ENCODE results near the gene RIOX2. TPM values are rescaled to one million over a fixed set of nuclear protein-coding genes. Genes with fewer than 3 reads are reported as not detected.

The RIOX2 gene
- total RNA-seq, 1 donor from 2014 or later, result 22.0 TPM

GRCh38 chr3:97899331-97899730 is 72.9 kb downstream of the RIOX2 start:
- TF ChIP-seq CTCF (IDR thresholded peaks at IDR 0.05; ENCODE audit: insufficient read depth, low read length, poor library complexity, severe bottlenecking), result no peak
- H3K36me3 ChIP-seq (ENCODE audit: control insufficient read depth, insufficient read depth, low read length), result no peaks in the 10 kb centered on the region
- no peaks in the 10 kb centered on the region for H3K27me3 ChIP-seq (ENCODE audit: control insufficient read depth, insufficient read depth, low read length)
- no peak overlapping the region for H3K4me3 ChIP-seq (ENCODE audit: low read depth, low read length)
- DNase-seq (ENCODE audit: low read depth), result no peak

GRCh38 chr3:97896547-97896946 is 75.7 kb downstream of the RIOX2 start:
- no peaks in the 10 kb centered on the region for H3K36me3 ChIP-seq (ENCODE audit: control insufficient read depth, insufficient read depth, low read length)
- no peaks in the 10 kb centered on the region for H3K27me3 ChIP-seq (ENCODE audit: control insufficient read depth, insufficient read depth, low read length)
- TF ChIP-seq CTCF (IDR thresholded peaks at IDR 0.05; ENCODE audit: insufficient read depth, low read length, poor library complexity, severe bottlenecking), result no peak
- no peak for DNase-seq (ENCODE audit: low read depth)
- H3K4me3 ChIP-seq (ENCODE audit: low read depth, low read length), result no peak overlapping the region

DNA sequence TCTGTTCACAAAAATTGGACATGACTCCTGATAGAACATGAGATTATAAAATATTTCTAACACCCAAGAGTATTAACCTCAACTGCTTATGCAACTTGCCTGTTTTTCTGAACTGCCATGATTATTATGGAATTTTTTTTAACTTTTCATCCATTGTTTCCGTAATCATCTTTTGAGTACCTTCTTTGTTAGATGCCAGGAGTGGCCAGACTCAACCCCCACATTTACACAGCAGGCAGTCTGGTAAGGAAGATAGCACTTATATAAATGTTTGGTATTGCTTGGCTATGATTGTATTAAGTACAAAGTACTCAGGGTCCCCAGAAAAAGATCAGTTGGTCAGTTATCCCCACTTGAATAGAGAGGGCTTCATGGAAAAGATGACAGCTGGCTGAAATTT is 76.1 kb downstream of the RIOX2 start:
- H3K27me3 ChIP-seq (ENCODE audit: control insufficient read depth, insufficient read depth, low read length), result no peaks in the 10 kb centered on the region
- H3K36me3 ChIP-seq (ENCODE audit: control insufficient read depth, insufficient read depth, low read length), result no peaks in the 10 kb centered on the region
- H3K4me3 ChIP-seq (ENCODE audit: low read depth, low read length), result no peak overlapping the region
- no peak for TF ChIP-seq CTCF (IDR thresholded peaks at IDR 0.05; ENCODE audit: insufficient read depth, low read length, poor library complexity, severe bottlenecking)
- no peak for DNase-seq (ENCODE audit: low read depth)

DNA sequence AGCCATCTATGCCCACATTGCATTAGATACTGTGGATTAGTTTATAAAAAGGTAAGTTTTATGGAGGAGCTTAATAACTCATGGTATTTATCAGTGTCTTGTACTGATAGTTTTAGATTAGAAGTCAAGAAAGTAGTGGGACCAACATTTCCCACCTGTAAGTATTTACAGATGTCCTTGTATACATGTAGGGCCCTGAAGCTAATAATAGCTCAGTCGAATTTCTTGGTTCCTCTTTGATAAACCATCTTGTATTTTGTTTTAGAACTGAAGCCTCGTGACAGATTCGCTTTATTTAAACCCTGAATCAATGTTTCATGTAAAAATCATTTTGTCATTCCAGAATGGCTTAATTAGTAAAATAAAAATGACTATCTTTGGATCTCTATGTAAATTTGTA is 77.0 kb downstream of the RIOX2 start:
- Histone ChIP-seq H3K36me3 (ENCODE audit: control insufficient read depth, insufficient read depth, low read length) (no peaks in the 10 kb centered on the region), H3K4me3 (ENCODE audit: low read depth, low read length) (no peak overlapping the region), H3K27me3 (ENCODE audit: control insufficient read depth, insufficient read depth, low read length) (no peaks in the 10 kb centered on the region)
- no peak for TF ChIP-seq CTCF (IDR thresholded peaks at IDR 0.05; ENCODE audit: insufficient read depth, low read length, poor library complexity, severe bottlenecking)
- DNase-seq (ENCODE audit: low read depth), result no peak

DNA sequence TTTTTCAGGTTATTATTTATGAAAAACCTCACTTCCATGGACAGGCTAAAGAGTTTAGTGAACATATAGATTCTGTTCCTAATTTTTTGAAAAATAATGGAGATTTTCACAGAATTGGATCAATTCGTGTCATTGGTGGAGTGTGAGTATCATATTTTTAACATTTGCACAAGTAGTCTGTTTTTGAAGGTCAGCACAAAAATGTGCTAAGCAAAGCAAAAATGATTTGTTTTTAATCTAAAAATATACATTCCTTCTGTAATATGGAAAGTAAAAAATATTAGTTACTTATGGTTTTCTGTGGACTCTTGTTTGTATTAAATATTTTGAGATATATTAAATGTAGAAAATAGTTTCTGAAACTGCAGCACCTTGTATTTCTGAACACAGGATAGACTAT is 79.4 kb downstream of the RIOX2 start:
- H3K36me3 ChIP-seq (ENCODE audit: control insufficient read depth, insufficient read depth, low read length), result no peaks in the 10 kb centered on the region
- no peak overlapping the region for H3K4me3 ChIP-seq (ENCODE audit: low read depth, low read length)
- no peak for DNase-seq (ENCODE audit: low read depth)
- TF ChIP-seq CTCF (IDR thresholded peaks at IDR 0.05; ENCODE audit: insufficient read depth, low read length, poor library complexity, severe bottlenecking), result no peak
- no peaks in the 10 kb centered on the region for H3K27me3 ChIP-seq (ENCODE audit: control insufficient read depth, insufficient read depth, low read length)

Other genes starting within 250 kb of the RIOX2 start
- gene ARL6, start 207.7 kb downstream of the RIOX2 start, total RNA-seq, result 7.0 and 13.0 TPM in 2 replicates
- 10.5 and 13.1 TPM in 2 replicates for gene CRYBG3, start 150.4 kb downstream of the RIOX2 start, total RNA-seq
- gene GABRR3, start 62.9 kb upstream of the RIOX2 start, total RNA-seq, result not detected in 2 replicates
- not detected in 2 replicates for gene OR5AC2, start 114.7 kb upstream of the RIOX2 start, total RNA-seq
- gene OR5H1, start 158.3 kb upstream of the RIOX2 start, total RNA-seq, result not detected in 2 replicates
- gene OR5H14, start 175.0 kb upstream of the RIOX2 start, total RNA-seq, result not detected in 2 replicates
- not detected in 2 replicates for gene OR5H15, start 194.3 kb upstream of the RIOX2 start, total RNA-seq

All from kidney epithelial cell (primary cell).